Mesendoderm (in vitro differentiated cells): ENCODE results near the gene GOLGA3.

ENCODE experiments used
- DNase-seq: peaks from one replicate; pipeline ENCODE4 v3.0.0; 2013
- H2AK5ac ChIP-seq: 2 replicates; pipeline ENCODE4 v1.6.1; 2013; ENCODE audit warnings: low read length, inconsistent platforms
- H2BK120ac ChIP-seq: 2 replicates; pipeline ENCODE4 v1.6.1; 2013; ENCODE audit warnings: low read depth, mild to moderate bottlenecking, low read length, moderate library complexity, mixed read lengths
- H2BK15ac ChIP-seq: replicated peaks from 2 replicates; pipeline ENCODE4 v1.6.1; 2013; ENCODE audit warnings: low read depth, mild to moderate bottlenecking, moderate library complexity
- H2BK5ac ChIP-seq: 2 replicates; pipeline ENCODE4 v1.6.1; 2013; ENCODE audit warnings: low read length, inconsistent platforms
- H3K18ac ChIP-seq: 2 replicates; pipeline ENCODE4 v1.6.1; 2013; ENCODE audit warnings: mild to moderate bottlenecking, low read length, mixed read lengths
- H3K23ac ChIP-seq: one replicate; pipeline ENCODE4 v1.6.1; 2013; ENCODE audit warnings: low read length
- H3K27ac ChIP-seq: 2 replicates; pipeline ENCODE4 v1.5.1; 2013; ENCODE audit warnings: low read depth, mild to moderate bottlenecking, inconsistent platforms, low read length, moderate library complexity
- H3K27me3 ChIP-seq: 2 replicates; pipeline ENCODE4 v1.6.1; 2013; ENCODE audit warnings: low read length, control low read depth, mild to moderate bottlenecking, inconsistent platforms; ENCODE audit not compliant: insufficient read depth, poor library complexity
- H3K36me3 ChIP-seq: 2 replicates; pipeline ENCODE4 v1.6.1; 2013; ENCODE audit warnings: low read length, inconsistent platforms; ENCODE audit not compliant: control insufficient read depth, insufficient read depth
- H3K4ac ChIP-seq: one replicate; pipeline ENCODE4 v1.6.1; 2013; ENCODE audit warnings: low read depth, mild to moderate bottlenecking, low read length, moderate library complexity
- H3K4me1 ChIP-seq: 2 replicates; pipeline ENCODE4 v1.6.1; 2013; ENCODE audit warnings: low read depth, low read length, inconsistent platforms; ENCODE audit not compliant: control insufficient read depth
- H3K4me2 ChIP-seq: 2 replicates; pipeline ENCODE4 v1.6.1; 2013; ENCODE audit warnings: low read length
- H3K4me3 ChIP-seq: 2 replicates; pipeline ENCODE4 v1.5.1; 2013; ENCODE audit warnings: mild to moderate bottlenecking, low read length
- H3K56ac ChIP-seq: one replicate; pipeline ENCODE4 v1.6.1; 2013; ENCODE audit warnings: low read length
- H3K79me1 ChIP-seq: 2 replicates; pipeline ENCODE4 v1.6.1; 2013; ENCODE audit warnings: low read length, inconsistent platforms
- H3K79me2 ChIP-seq: 2 replicates; pipeline ENCODE4 v1.6.1; 2013; ENCODE audit warnings: mild to moderate bottlenecking, low read length; ENCODE audit not compliant: control insufficient read depth, insufficient read depth
- H3K9ac ChIP-seq: 2 replicates; pipeline ENCODE4 v1.6.1; 2013; ENCODE audit warnings: low read length, inconsistent platforms
- H4K5ac ChIP-seq: one replicate; pipeline ENCODE4 v1.6.1; 2013; ENCODE audit warnings: low read length
- H4K8ac ChIP-seq: one replicate; pipeline ENCODE4 v1.6.1; 2013; ENCODE audit warnings: low read depth, mild to moderate bottlenecking, control low read depth, low read length, moderate library complexity
- WGBS: extraction: QIAGEN DNeasy Blood & Tissue Kit; methylation state at CpG from one replicate; pipeline ENCODE4 v1.1.7; 2013; ENCODE audit warnings: low lambda C conversion rate, missing lambda C conversion rate; ENCODE audit not compliant: insufficient coverage; ENCODE audit errors: extremely low coverage; 5-methylcytosine and 5-hydroxymethylcytosine counted together

GOLGA3 gene

DNA sequence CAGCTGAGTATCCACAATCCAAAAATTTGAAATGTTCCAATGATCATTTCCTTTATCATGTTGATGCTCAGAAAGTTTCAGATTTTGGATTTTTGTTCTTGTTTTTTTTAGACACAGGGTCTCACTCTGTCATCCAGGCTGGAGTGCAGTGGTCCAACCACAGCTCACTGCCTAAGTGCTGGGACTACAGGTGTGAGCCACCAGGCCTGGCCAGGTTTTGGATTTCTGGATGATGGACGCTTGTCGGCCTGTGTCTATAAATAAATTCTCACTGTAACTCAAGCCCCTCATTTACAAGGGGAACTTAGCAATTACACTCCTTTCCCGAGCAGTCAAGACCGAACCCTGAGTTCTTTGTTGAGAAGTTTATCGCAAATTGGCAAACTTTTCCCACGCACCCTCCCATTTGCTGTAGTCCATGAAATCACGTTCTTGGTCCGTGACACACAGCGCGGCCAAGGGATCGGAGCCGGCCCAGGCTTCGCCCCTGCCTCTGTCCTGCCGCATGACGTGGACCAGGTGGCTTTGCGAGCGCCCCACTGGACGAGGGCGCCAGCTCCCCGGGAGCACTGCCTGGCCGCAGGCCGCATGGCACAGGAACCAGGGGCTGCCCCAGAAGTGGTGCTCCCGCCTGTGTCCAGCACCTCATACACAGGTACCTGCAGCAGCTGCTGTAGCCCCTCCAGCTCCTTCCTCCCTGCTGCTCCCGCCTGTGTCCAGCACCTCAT is 53.0 kb downstream of the GOLGA3 start:
- Histone ChIP-seq H3K79me2 (no peaks in the 10 kb centered on the region), H3K79me1 (no peaks in the 10 kb centered on the region), H3K4ac (no peak overlapping the region), H3K4me1 (no peaks in the 10 kb centered on the region), H3K23ac (no peak overlapping the region), H3K18ac (no peak overlapping the region), H4K8ac (no peak overlapping the region), H2BK15ac (no peak overlapping the region), H3K9ac (no peak overlapping the region), H3K56ac (no peak overlapping the region), H2AK5ac (no peak overlapping the region), H3K27me3 (no peaks in the 10 kb centered on the region), H4K5ac (no peak overlapping the region), H3K36me3 (peaks cover 20% of the 10 kb centered on the region), H3K4me2 (no peak overlapping the region), H3K4me3 (no peak overlapping the region), H3K27ac (no peak overlapping the region), H2BK5ac (no peak overlapping the region), H2BK120ac (no peak overlapping the region)
- no CpG with 5 or more reads among the region's 24 CpGs for WGBS
- DNase-seq: no peak

DNA sequence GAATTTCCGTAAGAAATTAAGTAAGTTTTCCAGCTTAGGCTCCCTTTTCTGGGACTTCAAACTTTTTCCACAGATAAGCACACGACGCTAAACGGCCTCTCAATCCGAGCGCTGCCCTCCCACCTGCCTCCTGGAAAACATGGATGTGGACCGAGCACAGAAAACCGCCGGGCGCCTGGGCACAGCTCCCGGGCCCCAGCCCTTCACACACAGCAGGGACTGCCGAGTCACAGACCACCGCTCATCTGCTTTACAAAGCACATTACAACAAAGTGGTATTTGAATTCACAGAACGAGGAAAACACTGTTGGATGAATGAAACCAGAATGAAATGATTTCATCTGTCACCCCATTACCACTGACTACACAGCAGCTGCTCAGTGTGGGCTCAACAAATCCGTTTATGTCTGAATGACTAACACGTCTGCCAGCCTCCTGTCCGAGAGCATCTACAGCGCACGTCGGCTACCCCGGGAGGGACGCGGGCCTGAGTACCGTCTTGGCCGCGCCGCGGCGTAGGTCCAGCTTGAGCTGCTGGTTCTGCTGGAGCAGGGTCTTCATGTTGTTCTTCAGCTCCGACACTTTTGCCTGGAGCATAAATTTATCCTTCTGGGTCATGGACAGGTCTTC is 53.9 kb downstream of the GOLGA3 start:
- Histone ChIP-seq H2AK5ac (no peak overlapping the region), H3K27me3 (no peaks in the 10 kb centered on the region), H3K23ac (no peak overlapping the region), H2BK5ac (no peak overlapping the region), H4K8ac (no peak overlapping the region), H3K4me3 (no peak overlapping the region), H3K27ac (no peak overlapping the region), H3K9ac (no peak overlapping the region), H3K79me2 (no peaks in the 10 kb centered on the region), H4K5ac (no peak overlapping the region), H2BK120ac (no peak overlapping the region), H3K36me3 (peaks cover 15% of the 10 kb centered on the region), H3K4me1 (no peaks in the 10 kb centered on the region), H3K18ac (no peak overlapping the region), H3K4me2 (no peak overlapping the region), H3K56ac (no peak overlapping the region), H2BK15ac (no peak overlapping the region), H3K4ac (no peak overlapping the region), H3K79me1 (no peaks in the 10 kb centered on the region)
- no peak for DNase-seq
- no CpG with 5 or more reads among the region's 30 CpGs for WGBS

DNA sequence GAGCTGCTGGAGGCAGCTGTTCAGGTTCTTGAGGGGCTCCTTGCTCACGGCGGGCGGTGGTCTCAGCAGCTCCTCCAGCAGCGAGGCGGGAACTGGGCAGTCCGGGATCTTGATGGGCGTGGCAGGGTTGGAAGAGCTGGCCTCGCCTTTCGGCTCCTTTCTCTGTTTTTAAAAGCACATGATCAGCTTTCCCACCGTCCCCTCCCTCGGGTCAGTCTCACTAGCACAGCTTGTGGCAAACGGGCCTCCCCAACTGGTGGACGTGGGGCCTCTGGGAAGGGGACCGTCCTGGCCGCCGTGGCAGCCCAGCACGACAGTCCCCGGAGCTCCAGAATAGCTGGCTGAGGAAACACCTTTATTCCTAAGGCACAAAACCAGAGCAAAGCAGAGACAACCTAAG is 54.5 kb downstream of the GOLGA3 start:
- Histone ChIP-seq H3K4ac (no peak overlapping the region), H3K27me3 (no peaks in the 10 kb centered on the region), H3K18ac (no peak overlapping the region), H3K79me1 (no peaks in the 10 kb centered on the region), H2BK15ac (no peak overlapping the region), H3K4me1 (no peaks in the 10 kb centered on the region), H3K4me3 (no peak overlapping the region), H3K79me2 (no peaks in the 10 kb centered on the region), H4K8ac (no peak overlapping the region), H2BK120ac (no peak overlapping the region), H2AK5ac (no peak overlapping the region), H3K27ac (no peak overlapping the region), H3K56ac (no peak overlapping the region), H3K36me3 (peaks cover 18% of the 10 kb centered on the region), H3K9ac (no peak overlapping the region), H4K5ac (no peak overlapping the region), H3K23ac (no peak overlapping the region), H2BK5ac (no peak overlapping the region), H3K4me2 (no peak overlapping the region)
- WGBS: no CpG with 5 or more reads among the region's 18 CpGs
- DNase-seq: no peak

- H3K18ac ChIP-seq: no peak overlapping the region
- no peak overlapping the region for H3K27ac ChIP-seq
- H2AK5ac ChIP-seq: no peak overlapping the region
- H3K4me2 ChIP-seq: no peak overlapping the region
- no peaks in the 10 kb centered on the region for H3K27me3 ChIP-seq
- H2BK5ac ChIP-seq: no peak overlapping the region
- no peak overlapping the region for H3K4me3 ChIP-seq
- no peak overlapping the region for H4K5ac ChIP-seq
- H3K9ac ChIP-seq: no peak overlapping the region
- DNase-seq: no peak
- no peak overlapping the region for H4K8ac ChIP-seq
- no peak overlapping the region for H3K56ac ChIP-seq
- no peak overlapping the region for H2BK120ac ChIP-seq
- no peak overlapping the region for H3K23ac ChIP-seq
- no peak overlapping the region for H3K4ac ChIP-seq
- WGBS: no CpG with 5 or more reads among the region's 41 CpGs
- H2BK15ac ChIP-seq: no peak overlapping the region
- no peaks in the 10 kb centered on the region for H3K79me1 ChIP-seq
- no peaks in the 10 kb centered on the region for H3K4me1 ChIP-seq
- H3K79me2 ChIP-seq: no peaks in the 10 kb centered on the region
- peaks cover 18% of the 10 kb centered on the region for H3K36me3 ChIP-seq
These were observed 55.4 kb downstream of the GOLGA3 start for GRCh38 chr12:132773077-132773955.

GRCh38 chr12:132772606-132773005 is 56.1 kb downstream of the GOLGA3 start:
- Histone ChIP-seq H3K36me3 (peaks cover 18% of the 10 kb centered on the region), H3K9ac (no peak overlapping the region)
- no CpG with 5 or more reads among the region's 14 CpGs for WGBS

More at GRCh38 chr12:132772606-132773005, 56.1 kb downstream of the GOLGA3 start:
- no peaks in the 10 kb centered on the region for H3K79me1 ChIP-seq
- H3K4me2 ChIP-seq: no peak overlapping the region
- no peak overlapping the region for H3K4ac ChIP-seq
- H3K23ac ChIP-seq: no peak overlapping the region
- H3K4me1 ChIP-seq: no peaks in the 10 kb centered on the region
- H2AK5ac ChIP-seq: no peak overlapping the region
- H4K5ac ChIP-seq: no peak overlapping the region
- no peak overlapping the region for H2BK120ac ChIP-seq
- H3K27me3 ChIP-seq: no peaks in the 10 kb centered on the region
- no peak overlapping the region for H4K8ac ChIP-seq
- no peak overlapping the region for H3K56ac ChIP-seq
- H2BK15ac ChIP-seq: no peak overlapping the region
- no peak overlapping the region for H3K27ac ChIP-seq
- H3K18ac ChIP-seq: no peak overlapping the region
- H2BK5ac ChIP-seq: no peak overlapping the region
- H3K79me2 ChIP-seq: no peaks in the 10 kb centered on the region
- H3K4me3 ChIP-seq: no peak overlapping the region
- no peak for DNase-seq
